ENCODE results near the gene MYL9. TPM values are rescaled to one million over a fixed set of nuclear protein-coding genes. Genes with fewer than 3 reads are reported as not detected.

Gene MYL9
- total and polyA plus RNA-seq, 2 donors (not counting 3 experiments of a cell fraction or from before 2014, with no cell fraction given), result 41.7 to 116 TPM

GRCh38 chr20:36547186-36548005 lies 6.1 kb downstream of the MYL9 start:
- ChIA-PET POLR2A (no interaction called here), CTCF (interaction anchor here (1.2 to 1.3 kb wide), 2 partner anchors 41 to 42 kb away, joined by 3 read pairs; no protein-coding TSS in a partner anchor)
- TF ChIP-seq CTCF (IDR thresholded peaks at IDR 0.05; ENCODE audit: extremely low read depth in 1 of 2, insufficient read depth in 1 of 2, low read depth in 1 of 2, low read length in 2 of 2) (no peak), GATA2 (IDR thresholded peaks at IDR 0.05; ENCODE audit: insufficient read depth, insufficient read length, low read depth, low read length) (no peak), JUN (IDR thresholded peaks at IDR 0.05; ENCODE audit: borderline replicate concordance, insufficient read depth, insufficient read length, low read depth) (no peak), FOS (IDR thresholded peaks at IDR 0.05; ENCODE audit: borderline replicate concordance, insufficient read depth, low read length) (no peak), POLR2AphosphoS5 (IDR thresholded peaks at IDR 0.05; ENCODE audit: insufficient read depth, low read depth, low read length) (no peak), MYC (IDR thresholded peaks at IDR 0.05; ENCODE audit: low read depth, low read length) (no peak), POLR2A (IDR thresholded peaks at IDR 0.05; ENCODE audit: low read depth, low read length) (no peak)
- Histone ChIP-seq H2AFZ (ENCODE audit: low read depth, low read length) (no peak overlapping the region), H3K36me3 (ENCODE audit: control insufficient read depth in 2 of 2, extremely low read depth in 1 of 2, insufficient read depth in 2 of 2, low read length in 2 of 2) (peaks cover 0 to 5% of the 10 kb centered on the region in 2 experiments), H3K4me2 (ENCODE audit: insufficient read depth, low read length) (no peak overlapping the region), H3K27ac (ENCODE audit: insufficient read depth, low read depth, low read length) (no peak overlapping the region), H3K9ac (replicated peaks; ENCODE audit: extremely low read depth, insufficient read depth, low read length) (no peak overlapping the region), H3K27me3 (ENCODE audit: control insufficient read depth in 2 of 2, insufficient read depth in 2 of 2, low read length in 2 of 2) (no peaks in the 10 kb centered on the region), H4K20me1 (replicated peaks; ENCODE audit: control insufficient read depth, extremely low read depth, insufficient read depth, low read length) (no peaks in the 10 kb centered on the region), H3K4me3 (replicated peaks in 1 of 3; ENCODE audit: insufficient read depth in 1 of 3, low read depth in 1 of 3, low read length in 3 of 3) (no peak overlapping the region), H3K79me2 (ENCODE audit: control insufficient read depth, insufficient read depth, low read length) (no peaks in the 10 kb centered on the region), H3K9me3 (replicated peaks; ENCODE audit: control insufficient read depth, insufficient read depth, low read length) (no peaks in the 10 kb centered on the region), H3K9me1 (replicated peaks; ENCODE audit: control insufficient read depth, extremely low read depth, insufficient read depth, low read length) (no peaks in the 10 kb centered on the region), H3K4me1 (ENCODE audit: control insufficient read depth, extremely low read depth, insufficient read depth, low read length) (peaks cover 8% of the 10 kb centered on the region)
- dilution Hi-C loops (cut with MboI; ENCODE audit: extremely low pct_ligation_motif_present, low sequenced_read_pairs) (no loop called here), intact Hi-C loops (cut with micrococcal nuclease) (no loop called here)
- BruUV-seq (replicated peaks), result no TSS peak
- DNase-seq (ENCODE audit: low read depth, low spot score) (no peak), FAIRE-seq (no peak)
